GM23338 (cell line): ENCODE results near the gene ZGRF1. TPM values are rescaled to one million over a fixed set of nuclear protein-coding genes. Genes with fewer than 3 reads are reported as not detected.

ENCODE experiments used
- ATAC-seq: fragments of 200-7000 bp; cut with Tn5 transposase; 3 replicates; pipeline ENCODE4 v1.9.1; 2020
- DNase-seq: peaks from one replicate; pipeline ENCODE4 v3.0.0-alpha.2; 2015; ENCODE audit warnings: low spot score
- H2AFZ ChIP-seq: fragments of 200-600 bp; sonication (generic); 2 replicates; pipeline ENCODE4 v1.8.0; 2016; ENCODE audit warnings: antibody characterized with exemption, mild to moderate bottlenecking, moderate library complexity
- H3F3A ChIP-seq: fragments of 200-600 bp; sonication (generic); replicated peaks from 2 replicates; pipeline ENCODE4 v1.8.0; 2017; ENCODE audit warnings: antibody characterized with exemption, mixed run types, low read depth
- H3K27ac ChIP-seq: fragments of 200-600 bp; sonication (generic); 2 replicates; pipeline ENCODE4 v1.6.1; 2016; ENCODE audit warnings: low read depth
- H3K27me3 ChIP-seq: fragments of 200-600 bp; sonication (generic); 2 replicates; pipeline ENCODE4 v1.8.0; 2016; ENCODE audit warnings: mild to moderate bottlenecking, mixed run types, moderate library complexity; ENCODE audit not compliant: insufficient read depth
- H3K36me3 ChIP-seq: fragments of 200-600 bp; sonication (generic); 2 replicates; pipeline ENCODE4 v1.8.0; 2016; ENCODE audit warnings: mild to moderate bottlenecking; ENCODE audit not compliant: insufficient read depth
- H3K4me1 ChIP-seq: fragments of 200-600 bp; sonication (generic); 2 replicates; pipeline ENCODE4 v1.8.0; 2016; ENCODE audit warnings: mild to moderate bottlenecking, moderate library complexity; ENCODE audit not compliant: insufficient read depth
- H3K4me2 ChIP-seq: fragments of 200-600 bp; sonication (generic); 2 replicates; pipeline ENCODE4 v1.7.1; 2017; ENCODE audit warnings: mixed run types
- H3K4me3 ChIP-seq: fragments of 200-600 bp; sonication (generic); 2 replicates; pipeline ENCODE4 v1.6.1; 2016; ENCODE audit warnings: mixed run types
- H3K79me2 ChIP-seq: fragments of 200-600 bp; sonication (generic); replicated peaks from 2 replicates; pipeline ENCODE4 v1.8.0; 2017; ENCODE audit warnings: mild to moderate bottlenecking; ENCODE audit not compliant: insufficient read depth
- H3K9me2 ChIP-seq: fragments of 200-600 bp; sonication (generic); 2 replicates; pipeline ENCODE4 v1.8.0; 2017; ENCODE audit not compliant: insufficient read depth
- H4K20me1 ChIP-seq: fragments of 200-600 bp; sonication (generic); replicated peaks from 2 replicates; pipeline ENCODE4 v1.8.0; 2017; ENCODE audit warnings: mild to moderate bottlenecking; ENCODE audit not compliant: insufficient read depth
- H3K27ac Mint-ChIP-seq: 2 replicates; pipeline ENCODE4 v1.8.0; 2020; ENCODE audit warnings: inconsistent platforms, mild to moderate bottlenecking, moderate library complexity, mixed read lengths
- H3K27me3 Mint-ChIP-seq: 3 replicates; pipeline ENCODE4 v1.8.0; 2022; ENCODE audit warnings: low read depth, mild to moderate bottlenecking, moderate library complexity, mixed read lengths, inconsistent platforms; ENCODE audit not compliant: insufficient read depth, poor library complexity
- H3K36me3 Mint-ChIP-seq: 3 replicates; pipeline ENCODE4 v1.8.0; 2021; ENCODE audit warnings: low read depth, mild to moderate bottlenecking, inconsistent platforms, moderate library complexity, mixed read lengths
- H3K4me1 Mint-ChIP-seq: 3 replicates; pipeline ENCODE4 v1.8.0; 2020; ENCODE audit warnings: mild to moderate bottlenecking, inconsistent platforms, mixed read lengths
- H3K4me3 Mint-ChIP-seq: 3 replicates; pipeline ENCODE4 v1.8.0; 2021; ENCODE audit warnings: moderate library complexity, mild to moderate bottlenecking, inconsistent platforms, mixed read lengths
- H3K9me3 Mint-ChIP-seq: 3 replicates; pipeline ENCODE4 v1.8.0; 2020; ENCODE audit warnings: moderate library complexity, mild to moderate bottlenecking, inconsistent platforms, mixed read lengths
- EZH2 ChIP-seq: fragments of 200-600 bp; sonication (generic); IDR thresholded peaks from one replicate; pipeline ENCODE4 v1.8.0; 2017; ENCODE audit warnings: antibody characterized with exemption, mild to moderate bottlenecking, low read depth; ENCODE audit not compliant: unreplicated experiment
- EZH2phosphoT487 ChIP-seq: fragments of 200-600 bp; sonication (generic); IDR thresholded peaks from one replicate; pipeline ENCODE4 v1.8.1; 2018; ENCODE audit warnings: antibody characterized with exemption; ENCODE audit not compliant: unreplicated experiment
- STAT1 ChIP-seq: IDR thresholded peaks from one replicate; pipeline ENCODE4 v1.6.1; 2016; ENCODE audit warnings: antibody characterized with exemption; ENCODE audit not compliant: unreplicated experiment
- ZNF114 ChIP-seq: fragments of 250-450 bp; sonication (Bioruptor Pico); IDR thresholded peaks from 2 replicates; pipeline ENCODE4 v1.5.0; 2020; ENCODE audit warnings: mild to moderate bottlenecking, moderate library complexity
- ZNF331 ChIP-seq: fragments of 250-450 bp; sonication (Bioruptor Pico); IDR thresholded peaks from 2 replicates; pipeline ENCODE4 v1.5.0; 2020; ENCODE audit warnings: low read depth, mild to moderate bottlenecking, moderate library complexity
- polyA plus RNA-seq: library from polyadenylated mRNA; unstranded; fragments of >200 nt; fragmentation: Nextera tagmentation; extraction: Ambion mirVana; gene quantifications from 2 replicates; pipeline ENCODE4 v1.2.1, GENCODE V29; 2016
- total RNA-seq: library from RNA; depleted of rRNA; stranded (reverse); fragments of >200 nt; shearing (Covaris generic); gene quantifications from 2 replicates; pipeline ENCODE4 v1.2.3, GENCODE V29; 2014
- TF ChIP-seq, protein P1 (sequence below): IDR thresholded peaks from 2 replicates; pipeline ENCODE4 v1.6.1; 2016; ENCODE audit warnings: antibody characterized with exemption
- TF ChIP-seq, protein P2 (sequence below): IDR thresholded peaks from one replicate; pipeline ENCODE4 v1.6.1; 2018; ENCODE audit warnings: antibody characterized with exemption; ENCODE audit not compliant: unreplicated experiment
- TF ChIP-seq, protein P3 (sequence below): fragments of 250-450 bp; sonication (Bioruptor Pico); IDR thresholded peaks from 2 replicates; pipeline ENCODE4 v1.5.0; 2020; ENCODE audit warnings: mild to moderate bottlenecking, moderate library complexity

The ZGRF1 gene
- total and polyA plus RNA-seq, 2 experiments from 2014 or later: 41.7 to 62.6 TPM

DNA sequence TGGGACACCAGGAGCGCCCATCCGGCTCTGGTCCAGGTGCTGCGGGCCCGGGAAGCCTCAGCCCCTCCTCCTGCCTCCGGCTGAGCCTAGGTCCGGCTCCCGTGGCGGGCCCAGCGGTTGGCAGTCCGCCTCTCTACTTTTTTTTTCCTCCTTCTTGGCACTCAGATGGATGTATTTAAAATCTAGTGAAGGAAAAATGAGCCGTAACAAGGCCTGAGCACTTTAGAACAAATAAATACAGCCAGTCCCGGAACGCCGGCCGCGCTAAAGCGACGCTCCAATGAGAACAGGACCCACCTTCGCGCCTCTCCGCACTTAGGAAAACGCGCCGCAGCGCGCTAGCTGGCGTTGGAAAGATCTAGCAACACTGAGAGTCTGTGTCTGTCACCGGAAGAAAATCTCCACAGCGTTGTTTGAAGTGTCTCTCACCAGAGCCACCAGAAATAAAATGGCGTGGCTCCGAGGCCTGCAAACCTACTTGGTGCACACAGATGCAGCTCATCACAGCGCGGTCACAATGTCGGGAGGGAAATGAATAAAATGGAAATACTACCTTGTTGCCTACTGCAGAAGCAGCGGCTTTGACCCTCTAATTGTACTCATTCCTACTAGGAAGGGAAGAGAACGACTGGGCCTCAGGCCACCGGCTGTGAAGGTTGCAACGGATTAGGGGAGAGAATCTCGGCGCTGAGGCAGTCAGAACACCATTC, 125.5 kb downstream of the ZGRF1 start:
- H3K4me3 Mint-ChIP-seq: peak overlapping the region; percentile 67
- H3K36me3 Mint-ChIP-seq: no peaks in the 10 kb centered on the region; the same call in 2 of the 3 replicates
- Histone ChIP-seq H3K27ac (no peak overlapping the region), H3K4me3 (peak overlapping the region; percentile 55), H3K9me2 (no peaks in the 10 kb centered on the region), H3K36me3 (no peaks in the 10 kb centered on the region), H3K4me2 (peak overlapping the region; percentile 84), H3K27me3 (peaks cover 100% of the 10 kb centered on the region), H3F3A (peaks cover 16% of the 10 kb centered on the region), H3K4me1 (peaks cover 55% of the 10 kb centered on the region), H2AFZ (peak overlapping the region; percentile 79; the same call in 1 of the 2 replicates), H4K20me1 (peaks cover 27% of the 10 kb centered on the region), H3K79me2 (no peaks in the 10 kb centered on the region)
- peak; percentile 70 for DNase-seq
- ATAC-seq: peak; percentile 37
- peaks cover 46% of the 10 kb centered on the region for H3K4me1 Mint-ChIP-seq
- no peak overlapping the region for H3K27ac Mint-ChIP-seq
- H3K9me3 Mint-ChIP-seq: peaks cover 5% of the 10 kb centered on the region; the same call in 2 of the 3 replicates
- peaks cover 100% of the 10 kb centered on the region for H3K27me3 Mint-ChIP-seq
- TF ChIP-seq, protein P1, sequence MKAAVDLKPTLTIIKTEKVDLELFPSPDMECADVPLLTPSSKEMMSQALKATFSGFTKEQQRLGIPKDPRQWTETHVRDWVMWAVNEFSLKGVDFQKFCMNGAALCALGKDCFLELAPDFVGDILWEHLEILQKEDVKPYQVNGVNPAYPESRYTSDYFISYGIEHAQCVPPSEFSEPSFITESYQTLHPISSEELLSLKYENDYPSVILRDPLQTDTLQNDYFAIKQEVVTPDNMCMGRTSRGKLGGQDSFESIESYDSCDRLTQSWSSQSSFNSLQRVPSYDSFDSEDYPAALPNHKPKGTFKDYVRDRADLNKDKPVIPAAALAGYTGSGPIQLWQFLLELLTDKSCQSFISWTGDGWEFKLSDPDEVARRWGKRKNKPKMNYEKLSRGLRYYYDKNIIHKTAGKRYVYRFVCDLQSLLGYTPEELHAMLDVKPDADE: no peak
- TF ChIP-seq EZH2phosphoT487 (peak; percentile 91), EZH2 (peak; percentile 99), ZNF114 (CRISPR knock-in tag) (no peak)

DNA sequence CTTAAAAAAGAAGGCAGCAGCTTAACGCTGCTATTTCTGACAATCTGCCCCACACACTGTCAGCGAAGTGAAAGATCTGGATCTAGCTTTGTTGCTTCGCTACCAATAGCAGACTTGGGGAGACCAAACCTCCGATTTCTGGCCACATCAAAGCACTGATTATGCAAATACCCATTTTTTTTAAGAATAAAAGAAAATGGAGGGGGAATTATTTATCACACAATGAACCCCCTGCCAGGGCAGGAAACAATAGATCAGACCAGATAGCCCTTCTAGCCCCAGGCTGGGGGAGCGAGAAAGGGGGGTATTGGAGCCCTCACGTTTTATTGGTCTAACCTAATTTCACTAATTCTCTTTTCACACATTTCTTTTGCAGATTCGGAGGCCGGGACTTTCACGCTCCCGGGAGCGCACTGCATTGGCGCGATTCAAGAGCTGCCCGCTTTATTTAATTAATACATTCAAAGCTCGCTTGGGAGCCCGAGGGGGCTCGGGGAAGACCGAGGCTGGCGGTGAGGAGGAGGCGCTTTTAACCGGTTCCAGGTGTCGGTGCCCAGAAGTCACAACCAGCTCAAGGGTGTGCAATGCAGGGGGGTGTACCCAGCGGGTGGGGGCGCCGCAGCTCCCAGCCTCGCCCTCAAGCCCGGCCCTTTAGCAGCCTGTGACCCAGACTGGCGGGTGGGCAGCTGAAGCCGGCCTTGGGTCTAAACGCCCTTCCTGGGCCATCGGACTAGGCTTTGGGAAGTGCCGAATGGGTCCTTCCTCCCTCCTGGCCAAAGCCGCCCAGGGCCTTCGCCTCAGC, 126.2 kb downstream of the ZGRF1 start:
- H3K9me2 ChIP-seq: no peaks in the 10 kb centered on the region
- no peaks in the 10 kb centered on the region for H3K79me2 ChIP-seq
- H3K4me3 Mint-ChIP-seq: peak overlapping the region; percentile 53
- 0 out of 2 replicates have a peak overlapping the region, but pooled peaks have one; percentile 79 for H2AFZ ChIP-seq
- peaks cover 14% of the 10 kb centered on the region for H3F3A ChIP-seq
- H3K36me3 ChIP-seq: no peaks in the 10 kb centered on the region
- H3K4me3 ChIP-seq: peak overlapping the region; percentile 55
- peaks cover 100% of the 10 kb centered on the region for H3K27me3 Mint-ChIP-seq
- peak overlapping the region; percentile 84 for H3K4me2 ChIP-seq
- ATAC-seq (peak; percentile 8), DNase-seq (peak; percentile 68)
- peaks cover 5% of the 10 kb centered on the region; the same call in 2 of the 3 replicates for H3K9me3 Mint-ChIP-seq
- H3K27me3 ChIP-seq: peaks cover 100% of the 10 kb centered on the region
- H4K20me1 ChIP-seq: peaks cover 27% of the 10 kb centered on the region
- no peaks in the 10 kb centered on the region; the same call in 2 of the 3 replicates for H3K36me3 Mint-ChIP-seq
- H3K27ac Mint-ChIP-seq: no peak overlapping the region
- peaks cover 44% of the 10 kb centered on the region for H3K4me1 Mint-ChIP-seq
- peaks cover 55% of the 10 kb centered on the region for H3K4me1 ChIP-seq
- H3K27ac ChIP-seq: no peak overlapping the region
- TF ChIP-seq STAT1 (no peak), ZNF331 (CRISPR knock-in tag) (no peak), EZH2 (peak; percentile 73)
- TF ChIP-seq, protein P2, sequence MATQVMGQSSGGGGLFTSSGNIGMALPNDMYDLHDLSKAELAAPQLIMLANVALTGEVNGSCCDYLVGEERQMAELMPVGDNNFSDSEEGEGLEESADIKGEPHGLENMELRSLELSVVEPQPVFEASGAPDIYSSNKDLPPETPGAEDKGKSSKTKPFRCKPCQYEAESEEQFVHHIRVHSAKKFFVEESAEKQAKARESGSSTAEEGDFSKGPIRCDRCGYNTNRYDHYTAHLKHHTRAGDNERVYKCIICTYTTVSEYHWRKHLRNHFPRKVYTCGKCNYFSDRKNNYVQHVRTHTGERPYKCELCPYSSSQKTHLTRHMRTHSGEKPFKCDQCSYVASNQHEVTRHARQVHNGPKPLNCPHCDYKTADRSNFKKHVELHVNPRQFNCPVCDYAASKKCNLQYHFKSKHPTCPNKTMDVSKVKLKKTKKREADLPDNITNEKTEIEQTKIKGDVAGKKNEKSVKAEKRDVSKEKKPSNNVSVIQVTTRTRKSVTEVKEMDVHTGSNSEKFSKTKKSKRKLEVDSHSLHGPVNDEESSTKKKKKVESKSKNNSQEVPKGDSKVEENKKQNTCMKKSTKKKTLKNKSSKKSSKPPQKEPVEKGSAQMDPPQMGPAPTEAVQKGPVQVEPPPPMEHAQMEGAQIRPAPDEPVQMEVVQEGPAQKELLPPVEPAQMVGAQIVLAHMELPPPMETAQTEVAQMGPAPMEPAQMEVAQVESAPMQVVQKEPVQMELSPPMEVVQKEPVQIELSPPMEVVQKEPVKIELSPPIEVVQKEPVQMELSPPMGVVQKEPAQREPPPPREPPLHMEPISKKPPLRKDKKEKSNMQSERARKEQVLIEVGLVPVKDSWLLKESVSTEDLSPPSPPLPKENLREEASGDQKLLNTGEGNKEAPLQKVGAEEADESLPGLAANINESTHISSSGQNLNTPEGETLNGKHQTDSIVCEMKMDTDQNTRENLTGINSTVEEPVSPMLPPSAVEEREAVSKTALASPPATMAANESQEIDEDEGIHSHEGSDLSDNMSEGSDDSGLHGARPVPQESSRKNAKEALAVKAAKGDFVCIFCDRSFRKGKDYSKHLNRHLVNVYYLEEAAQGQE: no peak
- TF ChIP-seq, protein P3, sequence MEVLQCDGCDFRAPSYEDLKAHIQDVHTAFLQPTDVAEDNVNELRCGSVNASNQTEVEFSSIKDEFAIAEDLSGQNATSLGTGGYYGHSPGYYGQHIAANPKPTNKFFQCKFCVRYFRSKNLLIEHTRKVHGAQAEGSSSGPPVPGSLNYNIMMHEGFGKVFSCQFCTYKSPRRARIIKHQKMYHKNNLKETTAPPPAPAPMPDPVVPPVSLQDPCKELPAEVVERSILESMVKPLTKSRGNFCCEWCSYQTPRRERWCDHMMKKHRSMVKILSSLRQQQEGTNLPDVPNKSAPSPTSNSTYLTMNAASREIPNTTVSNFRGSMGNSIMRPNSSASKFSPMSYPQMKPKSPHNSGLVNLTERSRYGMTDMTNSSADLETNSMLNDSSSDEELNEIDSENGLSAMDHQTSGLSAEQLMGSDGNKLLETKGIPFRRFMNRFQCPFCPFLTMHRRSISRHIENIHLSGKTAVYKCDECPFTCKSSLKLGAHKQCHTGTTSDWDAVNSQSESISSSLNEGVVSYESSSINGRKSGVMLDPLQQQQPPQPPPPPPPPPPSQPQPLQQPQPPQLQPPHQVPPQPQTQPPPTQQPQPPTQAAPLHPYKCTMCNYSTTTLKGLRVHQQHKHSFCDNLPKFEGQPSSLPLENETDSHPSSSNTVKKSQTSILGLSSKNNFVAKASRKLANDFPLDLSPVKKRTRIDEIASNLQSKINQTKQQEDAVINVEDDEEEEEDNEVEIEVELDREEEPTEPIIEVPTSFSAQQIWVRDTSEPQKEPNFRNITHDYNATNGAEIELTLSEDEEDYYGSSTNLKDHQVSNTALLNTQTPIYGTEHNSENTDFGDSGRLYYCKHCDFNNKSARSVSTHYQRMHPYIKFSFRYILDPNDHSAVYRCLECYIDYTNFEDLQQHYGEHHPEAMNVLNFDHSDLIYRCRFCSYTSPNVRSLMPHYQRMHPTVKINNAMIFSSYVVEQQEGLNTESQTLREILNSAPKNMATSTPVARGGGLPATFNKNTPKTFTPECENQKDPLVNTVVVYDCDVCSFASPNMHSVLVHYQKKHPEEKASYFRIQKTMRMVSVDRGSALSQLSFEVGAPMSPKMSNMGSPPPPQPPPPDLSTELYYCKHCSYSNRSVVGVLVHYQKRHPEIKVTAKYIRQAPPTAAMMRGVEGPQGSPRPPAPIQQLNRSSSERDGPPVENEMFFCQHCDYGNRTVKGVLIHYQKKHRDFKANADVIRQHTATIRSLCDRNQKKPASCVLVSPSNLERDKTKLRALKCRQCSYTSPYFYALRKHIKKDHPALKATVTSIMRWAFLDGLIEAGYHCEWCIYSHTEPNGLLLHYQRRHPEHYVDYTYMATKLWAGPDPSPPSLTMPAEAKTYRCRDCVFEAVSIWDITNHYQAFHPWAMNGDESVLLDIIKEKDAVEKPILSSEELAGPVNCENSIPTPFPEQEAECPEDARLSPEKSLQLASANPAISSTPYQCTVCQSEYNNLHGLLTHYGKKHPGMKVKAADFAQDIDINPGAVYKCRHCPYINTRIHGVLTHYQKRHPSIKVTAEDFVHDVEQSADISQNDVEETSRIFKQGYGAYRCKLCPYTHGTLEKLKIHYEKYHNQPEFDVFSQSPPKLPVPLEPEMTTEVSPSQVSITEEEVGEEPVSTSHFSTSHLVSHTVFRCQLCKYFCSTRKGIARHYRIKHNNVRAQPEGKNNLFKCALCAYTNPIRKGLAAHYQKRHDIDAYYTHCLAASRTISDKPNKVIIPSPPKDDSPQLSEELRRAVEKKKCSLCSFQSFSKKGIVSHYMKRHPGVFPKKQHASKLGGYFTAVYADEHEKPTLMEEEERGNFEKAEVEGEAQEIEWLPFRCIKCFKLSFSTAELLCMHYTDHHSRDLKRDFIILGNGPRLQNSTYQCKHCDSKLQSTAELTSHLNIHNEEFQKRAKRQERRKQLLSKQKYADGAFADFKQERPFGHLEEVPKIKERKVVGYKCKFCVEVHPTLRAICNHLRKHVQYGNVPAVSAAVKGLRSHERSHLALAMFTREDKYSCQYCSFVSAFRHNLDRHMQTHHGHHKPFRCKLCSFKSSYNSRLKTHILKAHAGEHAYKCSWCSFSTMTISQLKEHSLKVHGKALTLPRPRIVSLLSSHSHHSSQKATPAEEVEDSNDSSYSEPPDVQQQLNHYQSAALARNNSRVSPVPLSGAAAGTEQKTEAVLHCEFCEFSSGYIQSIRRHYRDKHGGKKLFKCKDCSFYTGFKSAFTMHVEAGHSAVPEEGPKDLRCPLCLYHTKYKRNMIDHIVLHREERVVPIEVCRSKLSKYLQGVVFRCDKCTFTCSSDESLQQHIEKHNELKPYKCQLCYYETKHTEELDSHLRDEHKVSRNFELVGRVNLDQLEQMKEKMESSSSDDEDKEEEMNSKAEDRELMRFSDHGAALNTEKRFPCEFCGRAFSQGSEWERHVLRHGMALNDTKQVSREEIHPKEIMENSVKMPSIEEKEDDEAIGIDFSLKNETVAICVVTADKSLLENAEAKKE (CRISPR knock-in tag): no peak
